ENCODE measurements around the gene ELMOD1. TPM values are rescaled to one million over a fixed set of nuclear protein-coding genes. Genes with fewer than 3 reads are reported as not detected.

ELMOD1 gene
- total and polyA plus RNA-seq, 10 of the 15 experiments (the other 5 are each of a cell fraction or from before 2014, with no cell fraction given) = not detected

DNA sequence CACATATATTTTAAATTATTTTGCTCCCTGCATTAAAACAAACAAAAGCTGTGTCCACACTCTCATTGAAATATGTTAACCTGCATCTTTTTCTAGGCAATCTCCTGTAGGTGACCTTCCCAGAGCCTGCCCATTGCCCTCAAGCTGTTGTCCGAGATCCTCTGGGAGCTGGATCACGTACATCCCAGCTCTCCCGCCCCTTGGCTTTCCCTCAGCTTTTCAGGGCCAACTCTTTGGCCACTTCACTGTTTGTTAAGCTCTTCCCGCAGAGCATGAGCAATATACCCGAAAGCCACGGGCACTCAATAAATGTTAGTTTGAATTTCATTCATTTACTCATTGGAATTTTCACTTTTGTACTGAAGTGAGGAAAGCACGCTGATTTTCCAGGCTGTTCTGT, 32.2 kb downstream of the ELMOD1 start:
- 29% methylated on average over 7 of the region's 7 CpGs for WGBS (ENCODE audit: insufficient coverage, insufficient replicate concordance, low lambda C conversion rate, missing lambda C conversion rate)
- ChIA-PET SMC1A (ENCODE audit: uncharacterized antibody, unreplicated experiment) (interaction anchor here (0.6 to 1.3 kb wide), 3 partner anchors 10 to 66 kb away, joined by 3 to 4 read pairs (median 3); no protein-coding TSS in a partner anchor), RAD21 (ENCODE audit: unreplicated experiment) (interaction anchor here (1.6 kb wide), 1 partner anchor 148 kb away, joined by 3 read pairs; no protein-coding TSS in a partner anchor), CTCF (no interaction called here), POLR2A (no interaction called here)
- Histone ChIP-seq H3K36me3 (ENCODE audit: control insufficient read depth in 2 of 2, insufficient read depth in 2 of 2, low read length in 1 of 2) (no peaks in the 10 kb centered on the region), H3K27me3 (replicated peaks in 1 of 2; ENCODE audit: control insufficient read depth in 2 of 2, insufficient read depth in 2 of 2, low read length in 1 of 2) (peaks cover 0 to 3% of the 10 kb centered on the region in 2 experiments; a peak in 3 of 4 replicates), H3K79me2 (ENCODE audit: control insufficient read depth, insufficient read depth, low read length) (no peaks in the 10 kb centered on the region), H3K27ac (ENCODE audit: control insufficient read depth, insufficient read depth) (no peak overlapping the region), H3K4me3 (no peak overlapping the region), H3K4me2 (ENCODE audit: control insufficient read depth, insufficient read depth) (no peak overlapping the region), H3K4me1 (ENCODE audit: control insufficient read depth, insufficient read depth, low read length) (no peaks in the 10 kb centered on the region), H4K20me1 (ENCODE audit: control insufficient read depth, insufficient read depth) (no peaks in the 10 kb centered on the region), H2AFZ (ENCODE audit: control insufficient read depth, low read depth, low read length) (no peak overlapping the region), H3K9ac (ENCODE audit: control insufficient read depth, insufficient read depth, low read length) (no peak overlapping the region), H3K9me3 (replicated peaks; ENCODE audit: control insufficient read depth, insufficient read depth, low read length) (no peaks in the 10 kb centered on the region)
- in situ Hi-C loops (cut with MboI) (no loop called here), intact Hi-C loops (cut with micrococcal nuclease; ENCODE audit: unreplicated experiment) (no loop called here)
- DNase-seq (ENCODE audit: low read depth, low spot score) = no peak
- TF ChIP-seq, protein P1, sequence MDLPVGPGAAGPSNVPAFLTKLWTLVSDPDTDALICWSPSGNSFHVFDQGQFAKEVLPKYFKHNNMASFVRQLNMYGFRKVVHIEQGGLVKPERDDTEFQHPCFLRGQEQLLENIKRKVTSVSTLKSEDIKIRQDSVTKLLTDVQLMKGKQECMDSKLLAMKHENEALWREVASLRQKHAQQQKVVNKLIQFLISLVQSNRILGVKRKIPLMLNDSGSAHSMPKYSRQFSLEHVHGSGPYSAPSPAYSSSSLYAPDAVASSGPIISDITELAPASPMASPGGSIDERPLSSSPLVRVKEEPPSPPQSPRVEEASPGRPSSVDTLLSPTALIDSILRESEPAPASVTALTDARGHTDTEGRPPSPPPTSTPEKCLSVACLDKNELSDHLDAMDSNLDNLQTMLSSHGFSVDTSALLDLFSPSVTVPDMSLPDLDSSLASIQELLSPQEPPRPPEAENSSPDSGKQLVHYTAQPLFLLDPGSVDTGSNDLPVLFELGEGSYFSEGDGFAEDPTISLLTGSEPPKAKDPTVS (IDR thresholded peaks at IDR 0.05; ENCODE audit: low read depth, low read length) = no peak
- TF ChIP-seq ASH2L (IDR thresholded peaks at IDR 0.05; ENCODE audit: borderline replicate concordance, low read depth) (no peak), JUND (IDR thresholded peaks at IDR 0.05; ENCODE audit: low read depth, low read length) (no peak), GATAD2B (conservative IDR thresholded peaks at IDR 0.05; ENCODE audit: low read depth) (no peak), IKZF2 (IDR thresholded peaks at IDR 0.05) (no peak), PML (IDR thresholded peaks at IDR 0.05; ENCODE audit: low read length) (no peak), SREBF1 (IDR thresholded peaks at IDR 0.05; ENCODE audit: low read length) (no peak), SMARCA5 (IDR thresholded peaks at IDR 0.05) (no peak), CHD1 (IDR thresholded peaks at IDR 0.05; ENCODE audit: low read depth, low read length) (no peak), TAF1 (IDR thresholded peaks at IDR 0.05; ENCODE audit: borderline replicate concordance, low read depth, low read length) (no peak), ESRRA (IDR thresholded peaks at IDR 0.05; ENCODE audit: low read length) (no peak), NRF1 (conservative IDR thresholded peaks at IDR 0.05; ENCODE audit: low read depth, low read length) (no peak)
- TF ChIP-seq, protein P2, sequence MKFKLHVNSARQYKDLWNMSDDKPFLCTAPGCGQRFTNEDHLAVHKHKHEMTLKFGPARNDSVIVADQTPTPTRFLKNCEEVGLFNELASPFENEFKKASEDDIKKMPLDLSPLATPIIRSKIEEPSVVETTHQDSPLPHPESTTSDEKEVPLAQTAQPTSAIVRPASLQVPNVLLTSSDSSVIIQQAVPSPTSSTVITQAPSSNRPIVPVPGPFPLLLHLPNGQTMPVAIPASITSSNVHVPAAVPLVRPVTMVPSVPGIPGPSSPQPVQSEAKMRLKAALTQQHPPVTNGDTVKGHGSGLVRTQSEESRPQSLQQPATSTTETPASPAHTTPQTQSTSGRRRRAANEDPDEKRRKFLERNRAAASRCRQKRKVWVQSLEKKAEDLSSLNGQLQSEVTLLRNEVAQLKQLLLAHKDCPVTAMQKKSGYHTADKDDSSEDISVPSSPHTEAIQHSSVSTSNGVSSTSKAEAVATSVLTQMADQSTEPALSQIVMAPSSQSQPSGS (IDR thresholded peaks at IDR 0.05; ENCODE audit: low read length) = no peak
- no peak for ATAC-seq
- no peak for FAIRE-seq
- no TSS peak for BruUV-seq (replicated peaks)

Data from GM12878 (cell line).